WTC11 (cell line): Measurements from ENCODE around the gene RNF148.

ENCODE experiments used
- NR1H2 ChIP-seq: sonication (generic); formaldehyde crosslinking; IDR thresholded peaks from 2 replicates; pipeline ENCODE4 v1.9.0; 2021; ENCODE audit warnings: mild to moderate bottlenecking, moderate library complexity, missing genetic modification reagents
- SP1 ChIP-seq: sonication (generic); formaldehyde crosslinking; conservative IDR thresholded peaks from 2 replicates; pipeline ENCODE4 v1.8.1; 2022; ENCODE audit warnings: missing genetic modification reagents
- ZBTB21 ChIP-seq: sonication (generic); formaldehyde crosslinking; IDR thresholded peaks from 2 replicates; pipeline ENCODE4 v1.8.1; 2023; ENCODE audit warnings: mild to moderate bottlenecking, missing genetic modification reagents, borderline replicate concordance
- ZNF396 ChIP-seq: fragments of 250-450 bp; sonication (Bioruptor Pico); IDR thresholded peaks from 2 replicates; pipeline ENCODE4 v1.8.0; 2021; ENCODE audit warnings: mild to moderate bottlenecking, moderate library complexity, borderline replicate concordance
- TF ChIP-seq, protein P1 (sequence below): fragments of 200-600 bp; IDR thresholded peaks from 2 replicates; pipeline ENCODE4 v1.8.0; 2022; ENCODE audit warnings: antibody characterized with exemption
- TF ChIP-seq, protein P2 (sequence below): sonication (generic); formaldehyde crosslinking; IDR thresholded peaks from 2 replicates; pipeline ENCODE4 v1.8.1; 2022; ENCODE audit warnings: low read depth, missing genetic modification reagents, borderline replicate concordance
- TF ChIP-seq, protein P3 (sequence below): sonication (generic); formaldehyde crosslinking; IDR thresholded peaks from 2 replicates; pipeline ENCODE4 v1.8.0; 2022; ENCODE audit warnings: mild to moderate bottlenecking, missing genetic modification reagents

DNA sequence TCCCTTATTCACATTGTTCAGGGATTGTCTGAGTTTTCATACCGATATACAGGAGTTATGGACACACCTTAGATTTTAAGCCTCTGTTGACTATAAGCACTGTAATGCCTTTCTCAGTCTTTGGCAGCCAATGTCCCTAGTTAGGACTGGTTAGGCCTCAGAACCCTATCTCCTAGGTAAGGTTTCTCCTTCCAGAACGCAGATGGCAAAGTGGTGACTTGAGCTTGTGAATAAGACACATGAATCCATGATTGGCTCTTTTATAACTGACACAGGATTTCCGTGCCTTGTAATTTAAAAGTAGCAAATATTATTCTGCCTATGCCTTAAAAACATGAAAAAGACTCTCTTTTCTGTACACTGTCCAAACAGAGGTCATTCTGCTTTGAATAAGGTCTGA is 12.5 kb upstream of the RNF148 start:
- TF ChIP-seq SP1 (CRISPR knock-in tag) = no peak
- TF ChIP-seq ZNF396 (CRISPR knock-in tag) = no peak
- TF ChIP-seq, protein P1, sequence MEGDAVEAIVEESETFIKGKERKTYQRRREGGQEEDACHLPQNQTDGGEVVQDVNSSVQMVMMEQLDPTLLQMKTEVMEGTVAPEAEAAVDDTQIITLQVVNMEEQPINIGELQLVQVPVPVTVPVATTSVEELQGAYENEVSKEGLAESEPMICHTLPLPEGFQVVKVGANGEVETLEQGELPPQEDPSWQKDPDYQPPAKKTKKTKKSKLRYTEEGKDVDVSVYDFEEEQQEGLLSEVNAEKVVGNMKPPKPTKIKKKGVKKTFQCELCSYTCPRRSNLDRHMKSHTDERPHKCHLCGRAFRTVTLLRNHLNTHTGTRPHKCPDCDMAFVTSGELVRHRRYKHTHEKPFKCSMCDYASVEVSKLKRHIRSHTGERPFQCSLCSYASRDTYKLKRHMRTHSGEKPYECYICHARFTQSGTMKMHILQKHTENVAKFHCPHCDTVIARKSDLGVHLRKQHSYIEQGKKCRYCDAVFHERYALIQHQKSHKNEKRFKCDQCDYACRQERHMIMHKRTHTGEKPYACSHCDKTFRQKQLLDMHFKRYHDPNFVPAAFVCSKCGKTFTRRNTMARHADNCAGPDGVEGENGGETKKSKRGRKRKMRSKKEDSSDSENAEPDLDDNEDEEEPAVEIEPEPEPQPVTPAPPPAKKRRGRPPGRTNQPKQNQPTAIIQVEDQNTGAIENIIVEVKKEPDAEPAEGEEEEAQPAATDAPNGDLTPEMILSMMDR = no peak
- TF ChIP-seq, protein P2, sequence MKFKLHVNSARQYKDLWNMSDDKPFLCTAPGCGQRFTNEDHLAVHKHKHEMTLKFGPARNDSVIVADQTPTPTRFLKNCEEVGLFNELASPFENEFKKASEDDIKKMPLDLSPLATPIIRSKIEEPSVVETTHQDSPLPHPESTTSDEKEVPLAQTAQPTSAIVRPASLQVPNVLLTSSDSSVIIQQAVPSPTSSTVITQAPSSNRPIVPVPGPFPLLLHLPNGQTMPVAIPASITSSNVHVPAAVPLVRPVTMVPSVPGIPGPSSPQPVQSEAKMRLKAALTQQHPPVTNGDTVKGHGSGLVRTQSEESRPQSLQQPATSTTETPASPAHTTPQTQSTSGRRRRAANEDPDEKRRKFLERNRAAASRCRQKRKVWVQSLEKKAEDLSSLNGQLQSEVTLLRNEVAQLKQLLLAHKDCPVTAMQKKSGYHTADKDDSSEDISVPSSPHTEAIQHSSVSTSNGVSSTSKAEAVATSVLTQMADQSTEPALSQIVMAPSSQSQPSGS (CRISPR knock-in tag) = no peak
- TF ChIP-seq NR1H2 = no peak
- TF ChIP-seq, protein P3, sequence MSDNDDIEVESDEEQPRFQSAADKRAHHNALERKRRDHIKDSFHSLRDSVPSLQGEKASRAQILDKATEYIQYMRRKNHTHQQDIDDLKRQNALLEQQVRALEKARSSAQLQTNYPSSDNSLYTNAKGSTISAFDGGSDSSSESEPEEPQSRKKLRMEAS (CRISPR knock-in tag) = no peak
- no peak for TF ChIP-seq ZBTB21 (CRISPR knock-in tag)
